B cell (primary cell): ENCODE data around the gene ARRB2. TPM values are rescaled to one million over a fixed set of nuclear protein-coding genes. Genes with fewer than 3 reads are reported as not detected.

Experiments used
- ATAC-seq: fragments of 200-7000 bp; cut with Tn5 transposase; one replicate; pipeline ENCODE4 v1.10.0; 2021; ENCODE audit warnings: low read depth, mild to moderate bottlenecking, moderate number of reproducible peaks, moderate library complexity
- CTCF ChIA-PET: fragments of 350-600 bp; sonication (Branson Sonifier 250); formaldehyde crosslinking; loops from one replicate; lab custom pipeline; 2021; ENCODE audit warnings: antibody characterized with exemption, inconsistent platforms; lab: Charles Lee
- POLR2A ChIA-PET: fragments of 350-600 bp; sonication (Branson Sonifier 250); formaldehyde crosslinking; loops from one replicate; lab custom pipeline; 2021; ENCODE audit warnings: antibody characterized with exemption; lab: Charles Lee
- DNase-seq: peaks from one replicate; pipeline ENCODE4 v3.0.0; 2013
- H2AFZ ChIP-seq: 2 replicates; pipeline ENCODE4 v1.6.1; 2012; ENCODE audit warnings: mild to moderate bottlenecking, low read depth, low read length; ENCODE audit not compliant: insufficient read depth, poor library complexity, severe bottlenecking
- H3K27ac ChIP-seq, 2 donors: 1 replicate in 1 of 2; 2 replicates in 1 of 2; pipeline ENCODE4 v1.5.1; 2012 to 2013; ENCODE audit warnings: low read length in 2 of 2, mild to moderate bottlenecking in 2 of 2, moderate library complexity in 1 of 2
- H3K27me3 ChIP-seq, 4 experiments: fragments of 200-600 bp in 1 of 4; sonication (generic) in 1 of 4; replicated peaks in 1 of 4; 1 replicate in 2 of 4; 2 replicates in 2 of 4; pipeline versions ENCODE4 v1.6.1 to v1.7.0; 2013 to 2016; ENCODE audit warnings: low read length in 3 of 4, mild to moderate bottlenecking in 2 of 4, mixed read lengths in 1 of 4, moderate library complexity in 1 of 4; ENCODE audit not compliant: insufficient read depth in 4 of 4, control insufficient read depth in 3 of 4; ENCODE audit errors: control extremely low read depth in 1 of 4
- H3K36me3 ChIP-seq, 2 experiments: replicated peaks in 1 of 2; 1 replicate in 1 of 2; 2 replicates in 1 of 2; pipeline versions ENCODE4 v1.6.1 to v1.7.1; 2013; ENCODE audit warnings: low read length in 1 of 2; ENCODE audit not compliant: insufficient read depth in 2 of 2, control insufficient read depth in 1 of 2; ENCODE audit errors: control extremely low read depth in 1 of 2, extremely low read depth in 1 of 2
- H3K4me1 ChIP-seq, 2 donors: fragments of 200-600 bp in 1 of 2; sonication (generic) in 1 of 2; 1 replicate in 1 of 2; 2 replicates in 1 of 2; pipeline versions ENCODE4 v1.5.1 to v1.6.1; 2013 to 2017; ENCODE audit warnings: low read length in 2 of 2; ENCODE audit not compliant: control insufficient read depth in 2 of 2, insufficient read depth in 2 of 2
- H3K4me2 ChIP-seq: replicated peaks from 2 replicates; pipeline ENCODE3; 2012; ENCODE audit warnings: mild to moderate bottlenecking, low read depth, low read length; ENCODE audit not compliant: poor library complexity, severe bottlenecking
- H3K4me3 ChIP-seq, 5 experiments: fragments of 200-600 bp in 1 of 5; sonication (generic) in 1 of 5; 1 replicate in 3 of 5; 2 replicates in 2 of 5; pipeline versions ENCODE4 v1.5.1 to v1.7.0; 2011 to 2016; ENCODE audit warnings: low read length in 4 of 5, mild to moderate bottlenecking in 4 of 5, low read depth in 2 of 5, control low read depth in 1 of 5, moderate library complexity in 1 of 5; ENCODE audit not compliant: insufficient read depth in 1 of 5; ENCODE audit errors: control extremely low read depth in 1 of 5, extremely low read depth in 1 of 5
- H3K79me2 ChIP-seq: fragments of 200-600 bp; sonication (generic); one replicate; pipeline ENCODE4 v1.6.0; 2016; ENCODE audit warnings: low read length; ENCODE audit not compliant: control insufficient read depth, insufficient read depth
- H3K9ac ChIP-seq: fragments of 200-600 bp; sonication (generic); 2 replicates; pipeline ENCODE4 v1.6.1; 2017; ENCODE audit warnings: mild to moderate bottlenecking, low read length, moderate library complexity
- H3K9me3 ChIP-seq, 3 donors: one replicate each; pipeline versions ENCODE4 v1.6.1 to v1.7.1; 2013; ENCODE audit warnings: low read length in 2 of 3; ENCODE audit not compliant: control insufficient read depth in 2 of 3, insufficient read depth in 1 of 3; ENCODE audit errors: control extremely low read depth in 1 of 3
- H4K20me1 ChIP-seq: 2 replicates; pipeline ENCODE4 v1.6.0; 2012; ENCODE audit warnings: mild to moderate bottlenecking, low read length; ENCODE audit not compliant: insufficient read depth, control insufficient read depth, poor library complexity, severe bottlenecking
- H3K27ac Mint-ChIP-seq: one replicate; pipeline ENCODE4 v1.8.0; 2021; ENCODE audit warnings: mixed read lengths
- H3K27me3 Mint-ChIP-seq: one replicate; pipeline ENCODE4 v1.8.0; 2021; ENCODE audit warnings: mixed read lengths
- H3K4me1 Mint-ChIP-seq: one replicate; pipeline ENCODE4 v1.8.0; 2021; ENCODE audit warnings: mixed read lengths
- H3K4me3 Mint-ChIP-seq: one replicate; pipeline ENCODE4 v1.8.0; 2021; ENCODE audit warnings: mixed read lengths
- H3K9me3 Mint-ChIP-seq: one replicate; pipeline ENCODE4 v1.8.0; 2022; ENCODE audit warnings: mixed read lengths; ENCODE audit not compliant: insufficient read depth
- CTCF ChIP-seq: fragments of 200-600 bp; IDR thresholded peaks from one replicate; pipeline ENCODE4 v1.8.0; 2022; ENCODE audit warnings: antibody characterized with exemption, mild to moderate bottlenecking
- EZH2 ChIP-seq: IDR thresholded peaks from 2 replicates; pipeline ENCODE4 v1.6.1; 2012; ENCODE audit warnings: borderline replicate concordance, low read depth, mild to moderate bottlenecking, moderate library complexity, low read length; ENCODE audit not compliant: insufficient read depth, poor library complexity, severe bottlenecking
- WGBS: methylation state at CpG from one replicate; pipeline ENCODE4 v1.1.5; 2013; ENCODE audit warnings: missing lambda C conversion rate; ENCODE audit not compliant: insufficient coverage; 5-methylcytosine and 5-hydroxymethylcytosine counted together
- intact Hi-C: fragments of 100-400 bp; cut with micrococcal nuclease; formaldehyde crosslinking; loops from one replicate; pipeline ENCODE4 v1.10.0; 2022
- polyA plus RNA-seq: library from polyadenylated mRNA; depleted of rRNA; stranded (reverse); fragments of >200 nt; gene quantifications from 2 replicates; pipeline ENCODE4 v1.2.3, GENCODE V29; 2012
- total RNA-seq, 2 donors: library from RNA; stranded (reverse); fragments of 120-200 nt in 1 of 2; gene quantifications; 1 replicate in 1 of 2; 2 replicates in 1 of 2; pipeline versions ENCODE4 v1.2.3 to v1.2.4, GENCODE V29; 2013 to 2022

The ARRB2 gene
- total and polyA plus RNA-seq, 2 donors (not counting 1 experiment from before 2014, with no cell fraction given), result 111 to 164 TPM

GRCh38 chr17:4666296-4666695 is 44.1 kb upstream of the ARRB2 start:
- Histone ChIP-seq H3K4me2 (no peak overlapping the region), H3K27ac (no peak overlapping the region), H3K4me3 (no peak overlapping the region), H3K9ac (no peak overlapping the region), H3K79me2 (no peaks in the 10 kb centered on the region), H3K27me3 (peaks cover 0 to 6% (median 0%) of the 10 kb centered on the region in 4 experiments), H3K9me3 (no peaks in the 10 kb centered on the region), H3K4me1 (no peaks in the 10 kb centered on the region), H2AFZ (no peak overlapping the region), H4K20me1 (no peaks in the 10 kb centered on the region), H3K36me3 (peaks cover 0 to 7% of the 10 kb centered on the region in 2 experiments)
- TF ChIP-seq CTCF (no peak), EZH2 (no peak)
- ChIA-PET CTCF (no interaction called here), POLR2A (no interaction called here)
- no peak overlapping the region for H3K27ac Mint-ChIP-seq
- ATAC-seq (no peak), DNase-seq (no peak)
- H3K27me3 Mint-ChIP-seq, result peaks cover 9% of the 10 kb centered on the region
- no CpG with 5 or more reads among the region's 5 CpGs for whole genome bisulfite sequencing
- H3K4me3 Mint-ChIP-seq, result no peak overlapping the region
- intact Hi-C loops, result no loop called here
- H3K9me3 Mint-ChIP-seq, result no peaks in the 10 kb centered on the region
- H3K4me1 Mint-ChIP-seq, result no peaks in the 10 kb centered on the region

GRCh38 chr17:4667166-4667565 is 43.3 kb upstream of the ARRB2 start:
- no peak for DNase-seq
- WGBS, result 80% methylated on average over 1 of the region's 4 CpGs
- Mint-ChIP-seq H3K4me3 (no peak overlapping the region), H3K27me3 (peaks cover 7% of the 10 kb centered on the region), H3K27ac (no peak overlapping the region), H3K4me1 (no peaks in the 10 kb centered on the region), H3K9me3 (no peaks in the 10 kb centered on the region)
- no peaks in the 10 kb centered on the region for H3K4me1 ChIP-seq
- TF ChIP-seq CTCF (no peak), EZH2 (no peak)
- H4K20me1 ChIP-seq, result no peaks in the 10 kb centered on the region
- H3K9me3 ChIP-seq, result no peaks in the 10 kb centered on the region
- no peak overlapping the region for H3K4me3 ChIP-seq
- ChIA-PET CTCF (interaction anchor here (0.7 kb wide), 1 partner anchor 118 kb away, joined by 3 read pairs; no protein-coding TSS in a partner anchor), POLR2A (no interaction called here)
- H3K4me2 ChIP-seq, result no peak overlapping the region
- H3K79me2 ChIP-seq, result no peaks in the 10 kb centered on the region
- no peak overlapping the region for H2AFZ ChIP-seq
- H3K36me3 ChIP-seq, result peaks cover 0 to 16% of the 10 kb centered on the region in 2 experiments
- no peak for ATAC-seq
- intact Hi-C loops, result no loop called here
- no peak overlapping the region for H3K27ac ChIP-seq
- H3K9ac ChIP-seq, result no peak overlapping the region
- H3K27me3 ChIP-seq, result peaks cover 0 to 6% (median 0%) of the 10 kb centered on the region in 4 experiments
